ENCODE measurements around the gene IL1A. TPM values are rescaled to one million over a fixed set of nuclear protein-coding genes. Genes with fewer than 3 reads are reported as not detected.

IL1A gene
- total RNA-seq, 4 donors from 2014 or later, result not detected

DNA sequence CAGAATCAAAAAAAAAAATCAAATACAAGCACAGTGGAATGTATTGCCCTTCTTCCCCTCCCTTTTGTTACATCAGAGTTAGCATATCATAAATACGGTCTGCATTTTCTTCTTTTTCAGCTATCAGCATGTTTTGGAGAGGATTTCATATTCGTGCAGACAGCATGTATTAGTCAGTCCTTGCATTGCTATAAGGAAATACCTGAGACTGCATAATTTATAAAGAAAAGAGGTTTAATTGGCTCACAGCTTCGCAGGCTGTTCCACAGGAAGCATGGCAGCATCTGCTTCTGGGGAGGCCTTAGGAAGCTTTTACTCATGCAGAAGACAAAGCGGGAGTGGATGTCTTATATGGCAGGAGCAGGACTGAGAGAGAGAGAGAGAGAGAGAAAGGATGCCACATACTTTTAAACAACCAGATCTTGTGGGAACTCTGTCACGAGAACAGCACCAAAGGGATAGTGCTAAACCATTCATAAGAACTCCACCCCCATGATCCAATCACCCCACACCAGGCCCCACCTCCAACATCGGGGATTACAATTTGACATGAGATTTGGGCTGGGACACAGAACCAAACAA, 43.4 kb upstream of the IL1A start:
- Histone ChIP-seq H3K4me1 (no peaks in the 10 kb centered on the region), H3K4me3 (no peak overlapping the region), H3K27me3 (no peaks in the 10 kb centered on the region), H3K27ac (no peak overlapping the region), H3K36me3 (no peaks in the 10 kb centered on the region), H3K9me3 (no peaks in the 10 kb centered on the region)
- no peak for DNase-seq
- TF ChIP-seq POLR2A (IDR thresholded peaks at IDR 0.05), result no peak
- TF ChIP-seq, protein P1, sequence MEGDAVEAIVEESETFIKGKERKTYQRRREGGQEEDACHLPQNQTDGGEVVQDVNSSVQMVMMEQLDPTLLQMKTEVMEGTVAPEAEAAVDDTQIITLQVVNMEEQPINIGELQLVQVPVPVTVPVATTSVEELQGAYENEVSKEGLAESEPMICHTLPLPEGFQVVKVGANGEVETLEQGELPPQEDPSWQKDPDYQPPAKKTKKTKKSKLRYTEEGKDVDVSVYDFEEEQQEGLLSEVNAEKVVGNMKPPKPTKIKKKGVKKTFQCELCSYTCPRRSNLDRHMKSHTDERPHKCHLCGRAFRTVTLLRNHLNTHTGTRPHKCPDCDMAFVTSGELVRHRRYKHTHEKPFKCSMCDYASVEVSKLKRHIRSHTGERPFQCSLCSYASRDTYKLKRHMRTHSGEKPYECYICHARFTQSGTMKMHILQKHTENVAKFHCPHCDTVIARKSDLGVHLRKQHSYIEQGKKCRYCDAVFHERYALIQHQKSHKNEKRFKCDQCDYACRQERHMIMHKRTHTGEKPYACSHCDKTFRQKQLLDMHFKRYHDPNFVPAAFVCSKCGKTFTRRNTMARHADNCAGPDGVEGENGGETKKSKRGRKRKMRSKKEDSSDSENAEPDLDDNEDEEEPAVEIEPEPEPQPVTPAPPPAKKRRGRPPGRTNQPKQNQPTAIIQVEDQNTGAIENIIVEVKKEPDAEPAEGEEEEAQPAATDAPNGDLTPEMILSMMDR (IDR thresholded peaks at IDR 0.05), result no peak

DNA sequence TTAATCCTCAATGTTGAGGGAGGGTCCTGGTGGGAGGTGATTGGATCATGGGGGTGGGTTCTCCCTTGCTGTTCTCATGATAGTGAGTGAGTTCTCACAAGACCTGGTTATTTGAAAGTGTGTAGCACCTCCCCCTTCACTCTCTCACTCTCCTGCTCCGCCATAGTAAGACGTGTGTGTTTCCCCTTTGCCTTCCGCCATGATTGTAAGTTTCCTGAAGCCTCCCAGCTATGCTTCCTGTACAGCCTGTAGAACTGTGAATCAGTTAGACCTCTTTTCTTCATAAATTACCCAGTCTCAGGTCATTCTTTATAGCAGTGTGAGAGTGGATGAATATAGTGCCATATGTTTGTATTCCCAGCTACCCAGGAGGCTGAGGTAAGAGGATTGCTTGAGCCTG, 42.7 kb upstream of the IL1A start:
- DNase-seq, result no peak
- H3K4me1 ChIP-seq, result no peaks in the 10 kb centered on the region
- no peak overlapping the region for H3K27ac ChIP-seq
- H3K4me3 ChIP-seq, result no peak overlapping the region
- H3K27me3 ChIP-seq, result no peaks in the 10 kb centered on the region
- no peak for TF ChIP-seq POLR2A (IDR thresholded peaks at IDR 0.05)
- TF ChIP-seq, protein P1 (IDR thresholded peaks at IDR 0.05), result no peak
- H3K36me3 ChIP-seq, result no peaks in the 10 kb centered on the region
- H3K9me3 ChIP-seq, result no peaks in the 10 kb centered on the region

DNA sequence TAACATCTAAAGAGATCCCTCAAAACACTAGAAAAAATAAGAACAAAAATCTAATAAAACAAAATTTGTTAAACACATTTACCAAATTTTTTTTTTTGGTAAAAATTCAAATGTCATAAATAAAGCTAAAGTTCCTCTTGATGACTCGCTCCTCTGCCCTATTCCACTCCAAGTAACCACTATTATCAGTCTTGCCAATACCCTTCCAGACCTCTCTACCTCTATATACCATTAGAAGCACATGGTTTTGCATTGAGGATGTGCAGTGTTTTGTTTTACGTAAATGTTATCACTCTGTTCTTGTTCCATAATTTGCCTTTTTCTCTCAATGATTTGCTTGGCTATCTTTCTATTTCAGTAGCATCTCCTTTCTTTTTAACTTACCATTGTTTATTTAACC, 41.4 kb upstream of the IL1A start:
- no peak overlapping the region for H3K27ac ChIP-seq

DNA sequence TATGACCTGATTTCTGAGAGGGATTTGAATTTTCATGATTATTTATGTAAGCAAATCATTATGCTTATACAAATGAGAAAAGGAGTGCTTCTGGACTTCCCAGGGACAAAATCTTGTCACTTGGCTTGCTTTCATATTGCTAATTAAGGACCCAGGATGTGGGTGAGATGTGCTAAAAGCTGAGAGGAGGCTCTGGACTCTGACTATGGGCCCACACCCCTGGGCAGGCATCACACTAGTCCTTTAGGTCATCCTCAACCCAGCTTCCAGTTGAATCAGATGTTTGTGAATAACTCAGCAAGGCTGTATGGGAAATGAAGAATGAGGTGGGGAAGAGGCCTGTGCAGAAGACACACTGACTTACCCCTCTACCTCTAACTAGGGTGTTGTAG, 40.4 kb upstream of the IL1A start:
- Histone ChIP-seq H3K27ac (no peak overlapping the region), H3K4me3 (no peak overlapping the region), H3K9me3 (no peaks in the 10 kb centered on the region), H3K4me1 (peaks cover 0 to 5% (median 0%) of the 10 kb centered on the region in 4 donors), H3K27me3 (no peaks in the 10 kb centered on the region), H3K36me3 (no peaks in the 10 kb centered on the region)
- TF ChIP-seq, protein P1 (IDR thresholded peaks at IDR 0.05), result no peak
- no peak for TF ChIP-seq POLR2A (IDR thresholded peaks at IDR 0.05)
- no peak for DNase-seq

More for the DNA sequence above, 41.4 kb upstream of the IL1A start:
- TF ChIP-seq, protein P1 (IDR thresholded peaks at IDR 0.05), result no peak
- DNase-seq, result no peak
- peaks cover 0 to 5% (median 0%) of the 10 kb centered on the region in 4 donors for H3K4me1 ChIP-seq
- H3K36me3 ChIP-seq, result no peaks in the 10 kb centered on the region
- no peak overlapping the region for H3K4me3 ChIP-seq
- no peaks in the 10 kb centered on the region for H3K27me3 ChIP-seq
- H3K9me3 ChIP-seq, result no peaks in the 10 kb centered on the region

DNA sequence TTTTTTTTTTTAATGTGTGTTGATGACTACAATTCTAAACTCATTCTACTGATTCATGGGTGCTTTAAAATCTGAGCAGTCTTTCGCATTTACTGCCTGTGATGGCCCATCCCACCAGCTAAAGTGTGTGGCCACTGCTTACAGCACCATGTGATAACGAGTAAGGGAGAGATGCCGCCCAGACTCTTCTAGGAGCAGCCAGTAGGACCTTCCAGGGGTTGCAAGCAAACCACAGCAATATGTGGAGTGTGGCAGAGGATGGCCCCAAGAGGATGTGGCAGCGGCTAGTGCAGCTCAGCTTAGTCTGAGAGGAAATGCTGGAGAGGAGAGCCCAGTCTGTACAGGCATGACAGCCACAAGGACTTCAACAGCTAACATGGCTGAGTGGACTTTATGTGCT, 37.4 kb upstream of the IL1A start:
- H3K27me3 ChIP-seq, result no peaks in the 10 kb centered on the region
- no peaks in the 10 kb centered on the region for H3K36me3 ChIP-seq
- H3K4me1 ChIP-seq, result peaks cover 0 to 5% (median 0%) of the 10 kb centered on the region in 4 donors
- no peak overlapping the region for H3K4me3 ChIP-seq
- TF ChIP-seq POLR2A (IDR thresholded peaks at IDR 0.05), result no peak
- TF ChIP-seq, protein P1 (IDR thresholded peaks at IDR 0.05), result no peak
- no peak overlapping the region for H3K27ac ChIP-seq
- no peaks in the 10 kb centered on the region for H3K9me3 ChIP-seq
- DNase-seq, result no peak

DNA sequence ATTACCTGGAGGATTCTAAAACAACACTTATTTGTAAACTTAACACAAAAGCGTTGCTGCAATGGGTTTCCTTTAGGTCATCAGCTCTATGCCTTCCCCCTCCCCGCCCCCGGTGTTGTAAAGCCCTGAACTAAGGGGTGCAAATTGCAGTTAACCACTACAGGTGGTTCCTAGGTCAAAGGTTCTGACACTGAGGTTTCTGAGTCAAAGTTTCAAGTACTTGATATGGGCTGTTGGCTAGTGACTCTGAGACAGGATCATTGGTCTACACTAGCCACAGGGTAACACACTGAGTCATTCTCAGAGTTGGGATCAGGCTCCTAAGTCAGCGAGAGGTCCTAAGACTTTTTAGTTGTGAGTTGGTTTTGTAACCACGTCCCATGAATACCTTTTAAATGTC, 36.8 kb upstream of the IL1A start:
- Histone ChIP-seq H3K4me1 (peaks cover 0 to 5% (median 0%) of the 10 kb centered on the region in 4 donors), H3K4me3 (no peak overlapping the region), H3K27me3 (no peaks in the 10 kb centered on the region), H3K9me3 (no peaks in the 10 kb centered on the region), H3K36me3 (no peaks in the 10 kb centered on the region), H3K27ac (no peak overlapping the region)
- no peak for TF ChIP-seq POLR2A (IDR thresholded peaks at IDR 0.05)
- TF ChIP-seq, protein P1 (IDR thresholded peaks at IDR 0.05), result no peak
- no peak for DNase-seq
